Hematopoietic multipotent progenitor cell treated with erythropoietin and hydrocortisone succinate and interleukin-3 and kit ligand, for 4 days (in vitro differentiated cells): ENCODE results near the gene CCDC68.
"Not testable (repeated sequence)": the region's sequence is repeated elsewhere in the genome, so short reads cannot be mapped to it uniquely, and the experiment has no call there.

Experiments used
- DNase-seq: peaks from one replicate; pipeline ENCODE4 v3.0.0-alpha.2; 2015

The CCDC68 gene, protein sequence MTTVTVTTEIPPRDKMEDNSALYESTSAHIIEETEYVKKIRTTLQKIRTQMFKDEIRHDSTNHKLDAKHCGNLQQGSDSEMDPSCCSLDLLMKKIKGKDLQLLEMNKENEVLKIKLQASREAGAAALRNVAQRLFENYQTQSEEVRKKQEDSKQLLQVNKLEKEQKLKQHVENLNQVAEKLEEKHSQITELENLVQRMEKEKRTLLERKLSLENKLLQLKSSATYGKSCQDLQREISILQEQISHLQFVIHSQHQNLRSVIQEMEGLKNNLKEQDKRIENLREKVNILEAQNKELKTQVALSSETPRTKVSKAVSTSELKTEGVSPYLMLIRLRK

DNA sequence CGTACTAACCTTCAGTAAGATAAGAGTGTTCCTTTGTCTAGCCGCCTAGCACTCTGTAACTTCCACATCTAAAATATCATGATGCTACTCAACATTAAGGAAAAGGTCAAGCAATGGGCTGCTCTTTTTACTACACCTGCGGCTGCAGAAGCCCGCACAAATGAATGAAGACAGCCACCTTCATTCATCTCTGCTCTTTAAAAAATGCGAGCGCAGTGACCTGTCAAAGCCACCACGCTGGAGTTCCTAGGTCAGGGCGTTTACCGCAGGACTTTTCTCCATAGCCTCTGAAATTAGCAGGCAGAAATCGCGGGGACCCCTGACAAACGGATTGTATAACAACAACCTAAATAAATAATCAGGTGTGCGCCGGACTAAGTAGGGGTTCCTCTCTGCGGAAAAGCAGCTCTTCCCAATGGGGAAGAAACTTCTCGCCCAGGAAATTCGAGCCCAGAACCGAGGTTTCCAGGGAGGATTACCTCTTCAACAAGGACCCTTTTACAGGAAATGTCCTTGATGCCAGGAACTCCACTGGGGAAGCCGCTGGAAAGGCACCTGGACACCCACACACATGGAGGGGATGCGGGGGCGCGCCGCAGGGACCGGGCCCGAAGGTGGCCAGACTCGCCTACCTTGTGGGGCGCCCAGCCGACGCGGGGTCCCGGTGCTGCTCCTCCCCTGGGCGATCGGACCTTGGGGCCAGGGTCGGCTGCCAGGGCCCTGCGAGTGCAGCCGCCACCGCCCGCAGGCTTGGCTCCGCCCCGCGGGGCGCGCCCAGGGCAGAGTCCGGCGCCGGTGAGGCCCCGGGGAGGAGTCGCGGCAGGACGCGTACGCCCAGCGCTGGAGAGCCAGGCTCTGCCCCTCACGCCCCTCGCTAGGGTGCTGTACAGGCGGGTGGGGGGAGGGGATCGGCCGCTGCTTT, at the start of gene CCDC68:
Gene CCDC68, minus strand, starts transcription at position 758 of the 922 bp plus-strand sequence. CDS start 16,670 bp downstream, outside the sequence.
- peak; percentile 75 for DNase-seq

DNA sequence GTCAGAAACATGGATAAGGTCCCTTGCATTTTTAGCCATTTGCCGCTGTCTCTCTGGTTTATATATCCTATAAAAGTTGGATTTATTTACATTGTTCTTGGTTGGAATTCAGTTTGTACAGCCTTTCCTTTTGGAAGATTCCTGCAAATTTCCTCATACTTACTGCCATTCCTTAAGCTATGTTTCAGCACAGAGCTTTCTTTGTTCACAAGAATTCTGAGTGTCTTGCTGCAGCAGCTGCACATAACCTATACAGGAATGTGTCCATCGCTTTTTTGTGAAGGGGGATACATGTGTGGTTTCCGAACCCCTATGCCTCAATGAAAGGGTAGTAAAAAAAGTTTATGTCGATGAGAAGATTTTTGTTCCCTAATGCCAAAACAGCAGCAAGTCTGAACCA, 48.3 kb upstream of the CCDC68 start:
- no peak for DNase-seq

GRCh38 chr18:55003695-55004094, 44.4 kb upstream of the CCDC68 start:
- no peak for DNase-seq

DNA sequence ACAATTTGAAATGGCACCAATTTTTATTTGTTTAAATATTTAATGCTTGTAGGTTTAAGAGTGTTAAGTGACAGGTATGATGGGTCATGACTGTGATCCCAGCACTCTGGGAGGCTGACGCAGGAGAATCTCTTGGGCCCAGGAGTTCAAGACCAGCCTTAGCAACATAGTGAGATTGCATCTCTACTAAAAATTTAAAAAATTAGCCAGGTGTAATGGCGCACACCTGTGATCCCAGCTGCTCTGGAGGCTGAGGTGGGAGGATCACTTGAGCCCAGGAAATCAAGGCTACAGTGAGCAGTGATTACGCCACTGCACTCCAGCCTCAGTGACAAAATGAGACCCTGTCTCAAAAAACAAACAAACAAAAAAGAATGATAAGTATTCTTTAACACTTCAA, 43.0 kb upstream of the CCDC68 start:
- no peak for DNase-seq

GRCh38 chr18:55001394-55002024, 42.2 kb upstream of the CCDC68 start:
- DNase-seq = no peak

DNA sequence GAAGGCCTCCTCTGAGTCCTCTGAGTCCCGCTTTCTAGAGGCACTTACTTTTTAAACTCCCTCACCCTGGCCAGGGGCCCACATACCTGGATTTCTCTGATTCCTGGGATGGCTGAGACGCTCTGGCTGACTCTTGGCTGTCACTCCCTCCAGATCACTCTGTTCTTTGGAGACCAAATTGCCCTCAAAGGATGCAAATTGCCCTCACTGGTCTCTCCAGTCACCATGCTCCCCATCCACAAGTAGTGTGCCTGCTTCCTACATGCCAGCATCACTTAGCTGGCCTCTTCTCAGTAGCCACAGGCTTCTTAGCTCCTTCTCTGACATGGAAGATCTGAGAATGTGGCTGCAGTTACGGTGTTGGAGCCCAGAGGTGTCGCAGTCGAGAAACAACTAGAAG, 41.3 kb upstream of the CCDC68 start:
- no peak for DNase-seq

DNA sequence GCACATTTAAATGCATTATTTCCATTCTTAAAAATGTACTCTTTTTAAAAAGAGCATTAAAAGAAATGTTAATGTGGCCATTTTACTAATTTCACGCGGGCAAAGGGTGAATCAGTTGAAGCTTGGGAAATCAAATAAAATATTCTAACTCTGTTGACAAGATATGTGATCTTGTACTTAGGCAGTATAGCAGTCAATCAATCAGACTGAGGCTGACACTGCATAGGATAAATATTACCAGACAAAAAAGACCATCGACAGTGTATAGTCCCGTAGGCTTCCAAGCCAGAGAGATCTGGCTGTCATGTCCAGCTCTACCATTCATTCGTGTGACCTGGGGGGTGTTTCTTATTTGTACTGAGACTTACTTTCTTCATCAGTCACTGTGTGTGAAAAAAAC, 39.8 kb upstream of the CCDC68 start:
- DNase-seq = no peak

DNA sequence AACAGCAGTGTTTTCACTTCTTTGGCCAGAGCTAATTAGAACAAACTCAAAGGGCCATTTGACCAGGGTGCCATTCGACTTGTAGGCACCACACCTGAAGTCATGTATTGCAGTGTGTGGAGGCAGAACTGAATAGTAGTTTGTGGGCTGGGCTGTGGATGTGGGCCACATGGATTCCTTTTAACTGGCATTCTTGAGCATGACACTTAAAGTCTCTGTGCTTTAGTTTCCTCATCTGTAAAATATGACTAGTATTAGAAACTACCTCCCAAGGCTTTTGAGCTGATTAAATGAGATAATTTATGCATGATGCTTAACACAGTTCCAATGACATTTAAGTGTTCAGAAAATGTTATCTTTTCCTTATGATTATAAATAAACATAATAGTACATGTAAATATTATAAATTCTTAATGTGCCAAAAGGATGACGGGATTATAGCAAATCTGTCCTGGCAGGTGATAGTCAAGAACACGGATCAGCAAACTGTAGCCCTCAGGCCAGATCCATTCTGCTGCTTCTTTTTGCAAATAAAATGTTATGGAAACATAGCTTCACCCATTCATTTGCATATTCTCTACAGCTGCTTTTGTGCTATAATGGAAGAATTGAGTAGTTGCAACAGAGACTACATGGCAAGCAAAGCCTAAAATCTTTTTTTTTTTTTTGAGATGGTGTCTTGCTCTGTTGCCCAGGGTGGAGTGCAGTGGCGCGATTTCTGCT, 36.3 kb upstream of the CCDC68 start:
- DNase-seq = no peak

- no peak for DNase-seq
These were observed 32.7 kb upstream of the CCDC68 start for GRCh38 chr18:54991981-54992380.

DNA sequence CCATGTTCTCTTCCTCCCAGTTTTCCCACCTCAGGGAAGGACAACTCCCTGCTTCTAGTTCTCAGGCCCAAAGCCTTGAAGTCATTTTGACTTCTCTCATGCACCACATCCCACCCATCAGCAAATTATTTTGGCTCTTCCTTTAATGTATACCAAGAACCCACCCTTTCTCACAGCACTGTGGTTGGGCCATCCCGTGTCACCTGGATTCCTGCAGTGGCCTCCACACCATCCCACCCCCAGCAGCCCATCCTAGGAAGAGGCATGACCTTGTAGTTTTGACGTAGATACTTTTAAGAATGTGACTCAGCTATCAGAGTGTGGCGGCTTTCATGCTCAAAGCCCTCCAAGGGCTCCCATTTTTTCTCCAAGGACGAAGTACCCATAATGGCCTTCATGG, 25.6 kb upstream of the CCDC68 start:
- DNase-seq = no peak

DNA sequence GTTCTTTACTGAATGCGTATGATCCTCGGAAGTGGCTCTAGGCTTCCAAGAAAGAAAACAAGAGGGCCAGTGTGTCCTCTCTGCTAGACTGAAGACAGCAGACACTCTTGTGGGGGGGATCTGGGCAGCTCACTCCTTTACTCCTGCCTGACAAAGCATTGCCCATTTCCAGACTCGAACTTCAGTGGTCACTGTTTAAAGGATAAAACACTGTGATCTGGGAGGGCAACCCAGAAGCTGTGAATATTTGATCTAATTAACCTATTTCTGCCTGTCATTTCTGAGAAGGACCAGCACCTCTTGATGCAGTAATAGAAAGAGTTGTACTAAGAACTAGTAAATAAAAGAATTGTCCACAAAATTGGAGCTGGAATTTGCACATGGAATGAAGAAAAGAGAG, 24.5 kb upstream of the CCDC68 start:
- no peak for DNase-seq

GRCh38 chr18:54983041-54983686, 23.9 kb upstream of the CCDC68 start:
- peak; percentile 89 for DNase-seq

- DNase-seq = no peak
These were observed 21.8 kb upstream of the CCDC68 start for GRCh38 chr18:54981076-54981475.

- no peak for DNase-seq
These were observed 16.3 kb upstream of the CCDC68 start for GRCh38 chr18:54975598-54975997.

DNA sequence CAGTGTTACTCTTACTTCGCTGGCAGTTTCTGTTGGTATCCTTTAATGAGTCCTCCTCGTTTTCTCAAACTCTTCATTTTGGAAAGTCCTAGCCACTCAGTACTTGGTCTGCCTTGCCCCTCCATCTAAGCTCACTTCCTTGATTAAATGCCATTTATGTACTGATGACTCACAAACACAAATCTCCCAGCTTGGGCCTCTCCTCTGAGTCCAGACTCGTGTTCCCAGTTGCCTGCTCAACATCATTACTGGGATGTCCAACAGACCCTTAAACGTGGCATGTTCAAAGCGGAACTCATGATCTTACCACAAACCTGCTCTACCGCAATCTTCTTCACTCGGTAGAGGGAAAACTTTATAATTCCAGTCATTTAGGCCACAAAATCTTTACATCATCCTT, 13.8 kb upstream of the CCDC68 start:
- DNase-seq = no peak

- no peak for DNase-seq
These were observed 9.5 kb upstream of the CCDC68 start for GRCh38 chr18:54968807-54969206.

GRCh38 chr18:54968237-54968636, 9.0 kb upstream of the CCDC68 start:
- not testable (repeated sequence) for DNase-seq

DNA sequence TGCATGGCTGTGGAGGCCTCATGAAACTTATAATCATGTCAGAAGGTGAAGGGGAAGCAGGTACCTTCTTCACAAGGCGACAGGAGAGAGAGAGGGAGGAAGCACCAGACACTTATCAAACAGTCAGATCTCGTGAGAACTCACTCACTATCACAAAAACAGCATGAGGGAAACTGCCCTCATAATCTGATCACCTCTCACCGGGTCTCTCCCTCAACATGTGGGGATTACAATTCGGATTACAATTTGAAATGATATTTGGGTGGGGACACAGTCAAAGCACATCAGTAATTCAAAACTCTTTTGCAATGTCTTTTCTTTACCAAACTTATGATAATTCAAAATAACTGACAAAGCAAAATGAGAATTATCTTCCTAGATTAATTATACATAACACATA, 8.5 kb upstream of the CCDC68 start:
- no peak for DNase-seq

DNA sequence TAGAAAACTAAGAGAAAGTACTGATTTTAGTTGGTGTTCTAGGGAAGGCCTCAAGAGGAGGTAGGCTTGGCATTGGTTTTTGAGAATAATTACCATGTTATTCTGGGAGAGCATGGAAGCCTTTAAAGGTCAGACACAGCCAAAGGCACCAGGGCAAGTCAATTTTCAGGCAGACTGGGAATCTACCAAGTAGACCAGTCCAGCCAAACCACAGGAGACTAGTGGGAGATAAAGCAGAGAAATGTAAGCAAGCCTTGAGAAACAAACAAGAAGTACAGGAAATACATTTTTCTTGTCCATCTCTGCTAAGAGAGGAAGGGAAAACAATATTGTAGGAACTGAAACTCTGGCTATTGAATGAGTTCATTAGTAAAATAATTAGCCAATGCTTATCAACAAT, 5.5 kb upstream of the CCDC68 start:
- no peak for DNase-seq

- no peak for DNase-seq
These were observed 3.8 kb upstream of the CCDC68 start for GRCh38 chr18:54962919-54963645.

- DNase-seq = no peak
These were observed 2.6 kb upstream of the CCDC68 start for GRCh38 chr18:54961868-54962267.

DNA sequence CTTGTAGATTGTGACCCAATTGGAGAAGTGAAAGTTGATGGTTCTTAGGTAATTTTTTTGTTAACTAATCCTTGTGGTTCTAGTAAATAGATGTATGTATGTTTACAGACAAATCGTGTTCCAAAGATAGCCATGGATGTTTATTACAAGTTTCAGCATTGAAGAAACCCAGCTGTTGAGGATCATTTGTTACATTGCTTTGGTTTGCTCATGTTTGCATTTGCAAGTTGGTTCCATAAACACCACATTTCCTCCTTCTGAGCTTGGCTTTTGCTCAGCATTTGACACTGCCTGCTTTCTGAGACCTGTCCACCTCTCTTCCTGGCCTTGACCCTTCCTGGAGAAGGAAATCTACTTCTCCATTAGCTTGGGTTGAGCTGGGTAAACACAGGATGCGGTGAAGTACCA, 1.8 kb upstream of the CCDC68 start:
- no peak for DNase-seq
